Hepatocyte (in vitro differentiated cells): ENCODE data around the gene NOS1AP.

Experiments used
- CTCF ChIP-seq: fragments of 200-600 bp; sonication (generic); IDR thresholded peaks from 2 replicates; pipeline ENCODE4 v1.5.1; 2016; ENCODE audit warnings: antibody characterized with exemption, mild to moderate bottlenecking; ENCODE audit not compliant: poor library complexity
- EZH2 ChIP-seq: fragments of 200-600 bp; sonication (generic); IDR thresholded peaks from 2 replicates; pipeline ENCODE4 v1.6.1; 2016; ENCODE audit warnings: antibody characterized with exemption, mild to moderate bottlenecking, borderline replicate concordance

DNA sequence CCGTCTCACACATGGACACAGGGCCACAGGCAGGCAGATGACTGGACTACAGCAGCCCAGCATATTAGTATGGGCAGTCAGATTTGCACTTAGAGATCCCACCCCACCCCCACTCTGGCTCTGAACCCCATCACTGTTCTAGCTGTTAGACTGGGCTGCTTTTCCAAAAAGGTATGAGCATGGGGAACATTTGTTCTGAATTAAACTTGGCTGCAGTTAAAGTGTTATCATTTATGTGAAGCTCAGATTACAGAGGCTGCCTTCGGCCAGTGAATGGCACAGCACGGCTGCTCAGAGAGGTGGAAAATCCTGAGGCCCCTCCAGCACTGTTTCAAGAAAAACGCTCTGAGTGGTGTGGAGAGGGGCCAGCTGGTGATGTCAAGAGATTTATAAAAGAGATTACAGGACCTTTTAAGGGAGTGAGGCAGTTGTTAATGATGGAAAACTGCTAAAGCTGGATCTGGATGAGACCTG lies 6.9 kb upstream of the NOS1AP start:
- TF ChIP-seq CTCF (no peak), EZH2 (no peak)
